Muscle of leg (tissue), 16 donors: ENCODE measurements around the gene GAGE2A. TPM values are rescaled to one million over a fixed set of nuclear protein-coding genes. Genes with fewer than 3 reads are reported as not detected.
"Not testable (repeated sequence)": the region's sequence is repeated elsewhere in the genome, so short reads cannot be mapped to it uniquely, and the experiment has no call there.

Source experiments
- DNase-seq: peaks from one replicate; pipeline ENCODE4 v3.0.0; 2013
- H3K27ac ChIP-seq: one replicate; pipeline ENCODE4 v1.5.1; 2013; ENCODE audit warnings: mild to moderate bottlenecking, low read length, control low read depth
- H3K27me3 ChIP-seq: one replicate; pipeline ENCODE4 v1.6.1; 2013; ENCODE audit warnings: low read length; ENCODE audit not compliant: control insufficient read depth, insufficient read depth
- H3K36me3 ChIP-seq: one replicate; pipeline ENCODE4 v1.6.1; 2013; ENCODE audit warnings: low read length; ENCODE audit not compliant: control insufficient read depth, insufficient read depth
- H3K4me1 ChIP-seq: one replicate; pipeline ENCODE4 v1.6.1; 2013; ENCODE audit warnings: low read length; ENCODE audit not compliant: control insufficient read depth, insufficient read depth
- H3K4me3 ChIP-seq: one replicate; pipeline ENCODE4 v1.5.1; 2013; ENCODE audit warnings: low read length, control low read depth
- H3K9me3 ChIP-seq: replicated peaks from 2 replicates; pipeline ENCODE4 v1.6.1; 2013; ENCODE audit warnings: low read depth, low read length; ENCODE audit not compliant: control insufficient read depth
- WGBS: methylation state at CpG from one replicate; pipeline ENCODE4 v1.1.5; 2013; ENCODE audit warnings: missing lambda C conversion rate; ENCODE audit not compliant: insufficient coverage; 5-methylcytosine and 5-hydroxymethylcytosine counted together
- long read RNA-seq, 11 donors: transcript quantifications; one replicate each; lab custom pipeline, GENCODE V29; 2026
- polyA plus RNA-seq, 8 donors: library from polyadenylated mRNA; unstranded; fragments of 120-200 nt; gene quantifications; one replicate each; pipeline versions ENCODE4 v1.2.1 to v1.2.3, GENCODE V29; 2013; ENCODE audit warnings: inconsistent platforms in 1 of 8, low replicate concordance in 1 of 8; ENCODE audit not compliant: insufficient read length in 8 of 8, insufficient read depth in 1 of 8
- total RNA-seq: library from RNA; stranded (reverse); fragments of 120-200 nt; gene quantifications from one replicate; pipeline ENCODE4 v1.2.4, GENCODE V29; 2013

Gene GAGE2A
- not detected for total RNA-seq
- not detected for polyA plus RNA-seq
- long read RNA-seq, donor 1, result 0 reads
- long read RNA-seq, donor 2, result 0 reads
- long read RNA-seq, donor 3, result 0 reads
- long read RNA-seq, donor 4, result 0 reads
- long read RNA-seq, donor 5, result 0 reads
- long read RNA-seq, donor 6, result 0 reads
- long read RNA-seq, donor 7, result 0 reads
- long read RNA-seq, donor 8, result 0 reads
- long read RNA-seq, donor 9, result 0 reads
- long read RNA-seq, donor 10, result 0 reads
- long read RNA-seq, donor 11, result 0 reads

DNA sequence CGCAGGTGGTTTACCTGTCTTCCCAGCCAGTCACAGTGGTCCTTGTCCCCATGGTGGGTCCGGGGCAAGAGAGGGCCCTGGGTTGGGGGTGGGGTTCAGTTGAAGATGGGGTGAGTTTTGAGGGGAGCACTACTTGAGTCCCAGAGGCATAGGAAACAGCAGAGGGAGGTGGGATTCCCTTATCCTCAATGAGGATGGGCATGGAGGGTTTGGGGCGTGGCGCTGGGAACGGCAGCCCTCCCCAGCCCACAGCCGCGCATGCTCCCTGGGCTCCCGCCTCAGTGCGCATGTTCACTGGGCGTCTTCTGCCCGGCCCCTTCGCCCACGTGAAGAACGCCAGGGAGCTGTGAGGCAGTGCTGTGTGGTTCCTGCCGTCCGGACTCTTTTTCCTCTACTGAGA, at the start of gene GAGE2A:
Gene GAGE2A, plus strand, starts transcription at position 301 of the 400 bp plus-strand sequence. CDS start 1,155 bp downstream, outside the sequence.
- not testable (repeated sequence) for H3K27me3 ChIP-seq, H3K36me3 ChIP-seq, H3K4me1 ChIP-seq, H3K27ac ChIP-seq, DNase-seq, H3K4me3 ChIP-seq, H3K9me3 ChIP-seq
- no CpG with 5 or more reads among the region's 16 CpGs for WGBS

GRCh38 chrX:49541433-49541832, 47.9 kb upstream of the GAGE2A start, which contains the start of gene GAGE12D:
TSS of gene GAGE12D (plus strand) at chrX:49541733. CDS start at chrX:49542888, 1,155 bp downstream.
- not testable (repeated sequence) for H3K4me3 ChIP-seq, H3K27ac ChIP-seq, H3K36me3 ChIP-seq, H3K27me3 ChIP-seq, DNase-seq, H3K4me1 ChIP-seq, H3K9me3 ChIP-seq
- no CpG with 5 or more reads among the region's 16 CpGs for WGBS

DNA sequence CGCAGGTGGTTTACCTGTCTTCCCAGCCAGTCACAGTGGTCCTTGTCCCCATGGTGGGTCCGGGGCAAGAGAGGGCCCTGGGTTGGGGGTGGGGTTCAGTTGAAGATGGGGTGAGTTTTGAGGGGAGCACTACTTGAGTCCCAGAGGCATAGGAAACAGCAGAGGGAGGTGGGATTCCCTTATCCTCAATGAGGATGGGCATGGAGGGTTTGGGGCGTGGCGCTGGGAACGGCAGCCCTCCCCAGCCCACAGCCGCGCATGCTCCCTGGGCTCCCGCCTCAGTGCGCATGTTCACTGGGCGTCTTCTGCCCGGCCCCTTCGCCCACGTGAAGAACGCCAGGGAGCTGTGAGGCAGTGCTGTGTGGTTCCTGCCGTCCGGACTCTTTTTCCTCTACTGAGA, 38.3 kb upstream of the GAGE2A start, which contains the start of gene GAGE12E:
Gene GAGE12E, plus strand, starts transcription at position 301 of the 400 bp plus-strand sequence. CDS start 1,155 bp downstream, outside the sequence.
- H3K27me3 ChIP-seq, H3K9me3 ChIP-seq, H3K4me1 ChIP-seq, H3K27ac ChIP-seq, H3K36me3 ChIP-seq, DNase-seq, H3K4me3 ChIP-seq: not testable (repeated sequence)
- WGBS, result no CpG with 5 or more reads among the region's 16 CpGs

DNA sequence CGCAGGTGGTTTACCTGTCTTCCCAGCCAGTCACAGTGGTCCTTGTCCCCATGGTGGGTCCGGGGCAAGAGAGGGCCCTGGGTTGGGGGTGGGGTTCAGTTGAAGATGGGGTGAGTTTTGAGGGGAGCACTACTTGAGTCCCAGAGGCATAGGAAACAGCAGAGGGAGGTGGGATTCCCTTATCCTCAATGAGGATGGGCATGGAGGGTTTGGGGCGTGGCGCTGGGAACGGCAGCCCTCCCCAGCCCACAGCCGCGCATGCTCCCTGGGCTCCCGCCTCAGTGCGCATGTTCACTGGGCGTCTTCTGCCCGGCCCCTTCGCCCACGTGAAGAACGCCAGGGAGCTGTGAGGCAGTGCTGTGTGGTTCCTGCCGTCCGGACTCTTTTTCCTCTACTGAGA, 28.8 kb upstream of the GAGE2A start, which contains the start of gene GAGE12F:
Gene GAGE12F, plus strand, starts transcription at position 301 of the 400 bp plus-strand sequence. CDS start 1,155 bp downstream, outside the sequence.
- H3K27me3 ChIP-seq, H3K4me3 ChIP-seq, H3K4me1 ChIP-seq, H3K9me3 ChIP-seq, DNase-seq, H3K36me3 ChIP-seq, H3K27ac ChIP-seq: not testable (repeated sequence)
- WGBS, result no CpG with 5 or more reads among the region's 16 CpGs

GRCh38 chrX:49568728-49569127, 20.6 kb upstream of the GAGE2A start:
- H3K4me1 ChIP-seq, H3K36me3 ChIP-seq, H3K4me3 ChIP-seq, H3K9me3 ChIP-seq, DNase-seq, H3K27ac ChIP-seq, H3K27me3 ChIP-seq: not testable (repeated sequence)
- no CpG with 5 or more reads among the region's 11 CpGs for whole genome bisulfite sequencing

DNA sequence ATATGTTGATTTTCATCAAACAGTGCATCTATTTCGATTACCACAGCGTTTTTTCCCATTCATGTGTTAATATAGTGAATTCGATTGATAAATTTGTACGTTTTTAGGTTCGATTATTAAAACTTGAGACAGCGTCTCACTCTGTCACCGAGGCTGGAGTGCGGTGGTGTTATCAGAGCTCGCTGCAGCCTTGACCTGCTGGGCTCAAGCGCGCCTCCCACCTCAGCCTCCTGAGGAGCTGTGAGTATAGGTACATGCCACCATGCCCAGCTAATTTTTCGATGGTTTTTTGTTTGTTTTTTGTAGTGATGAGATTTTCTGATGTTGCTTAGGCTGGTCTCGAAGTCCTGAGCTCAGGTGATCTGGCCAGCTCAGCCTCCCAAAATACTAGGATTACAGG, 20.1 kb upstream of the GAGE2A start:
- not testable (repeated sequence) for DNase-seq, H3K27ac ChIP-seq, H3K36me3 ChIP-seq, H3K4me1 ChIP-seq, H3K27me3 ChIP-seq, H3K9me3 ChIP-seq, H3K4me3 ChIP-seq
- no CpG with 5 or more reads among the region's 13 CpGs for WGBS

GRCh38 chrX:49570100-49570499, 19.2 kb upstream of the GAGE2A start, which contains the start of gene GAGE12G:
TSS of gene GAGE12G (plus strand) at chrX:49570400. CDS start at chrX:49571555, 1,155 bp downstream.
- not testable (repeated sequence) for H3K4me3 ChIP-seq, H3K4me1 ChIP-seq, H3K27me3 ChIP-seq, H3K9me3 ChIP-seq, H3K27ac ChIP-seq, H3K36me3 ChIP-seq, DNase-seq
- no CpG with 5 or more reads among the region's 16 CpGs for WGBS

DNA sequence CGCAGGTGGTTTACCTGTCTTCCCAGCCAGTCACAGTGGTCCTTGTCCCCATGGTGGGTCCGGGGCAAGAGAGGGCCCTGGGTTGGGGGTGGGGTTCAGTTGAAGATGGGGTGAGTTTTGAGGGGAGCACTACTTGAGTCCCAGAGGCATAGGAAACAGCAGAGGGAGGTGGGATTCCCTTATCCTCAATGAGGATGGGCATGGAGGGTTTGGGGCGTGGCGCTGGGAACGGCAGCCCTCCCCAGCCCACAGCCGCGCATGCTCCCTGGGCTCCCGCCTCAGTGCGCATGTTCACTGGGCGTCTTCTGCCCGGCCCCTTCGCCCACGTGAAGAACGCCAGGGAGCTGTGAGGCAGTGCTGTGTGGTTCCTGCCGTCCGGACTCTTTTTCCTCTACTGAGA, 9.6 kb upstream of the GAGE2A start, which contains the start of gene GAGE12H:
Gene GAGE12H, plus strand, starts transcription at position 301 of the 400 bp plus-strand sequence. CDS start 1,155 bp downstream, outside the sequence.
- not testable (repeated sequence) for H3K9me3 ChIP-seq, H3K27ac ChIP-seq, H3K4me3 ChIP-seq, DNase-seq, H3K36me3 ChIP-seq, H3K4me1 ChIP-seq, H3K27me3 ChIP-seq
- WGBS, result no CpG with 5 or more reads among the region's 16 CpGs

- not testable (repeated sequence) for H3K9me3 ChIP-seq, H3K4me1 ChIP-seq, H3K36me3 ChIP-seq, H3K27me3 ChIP-seq, H3K4me3 ChIP-seq, DNase-seq, H3K27ac ChIP-seq
- WGBS, result 92% methylated on average over 15 of the region's 37 CpGs
Measured at GRCh38 chrX:49589769-49590478, 628 bp downstream of the GAGE2A start.

DNA sequence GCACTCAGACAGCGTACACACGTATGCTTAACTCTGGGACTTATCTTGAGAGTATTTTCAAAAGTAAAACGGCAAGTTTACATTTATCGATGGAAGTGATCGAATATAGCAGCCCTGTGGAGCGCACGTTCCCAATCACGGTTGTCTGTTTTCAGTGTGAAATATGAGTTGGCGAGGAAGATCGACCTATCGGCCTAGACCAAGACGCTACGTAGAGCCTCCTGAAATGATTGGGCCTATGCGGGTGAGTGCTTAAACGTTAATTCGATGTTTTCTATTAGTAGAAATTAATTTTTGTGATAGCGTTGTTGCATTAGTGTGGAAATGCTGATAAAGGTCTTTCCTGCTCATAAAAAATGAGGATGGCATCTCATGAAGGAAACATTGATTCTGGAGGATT, 1.2 kb downstream of the GAGE2A start:
- no CpG with 5 or more reads among the region's 17 CpGs for WGBS
- not testable (repeated sequence) for DNase-seq, H3K9me3 ChIP-seq, H3K36me3 ChIP-seq, H3K27ac ChIP-seq, H3K4me3 ChIP-seq, H3K4me1 ChIP-seq, H3K27me3 ChIP-seq
